ENCODE data around the gene GRIP1.

Gene GRIP1

GRCh38 chr12:66387117-66387516, 291.8 kb downstream of the GRIP1 start:
- no peaks in the 10 kb centered on the region for H3K9me3 Mint-ChIP-seq
- no peaks in the 10 kb centered on the region for H3K4me1 Mint-ChIP-seq
- H3K27ac Mint-ChIP-seq, result no peak overlapping the region
- no peak overlapping the region for H3K4me3 Mint-ChIP-seq
- peaks cover 44% of the 10 kb centered on the region for H3K36me3 Mint-ChIP-seq (ENCODE audit: low read depth)
- no peak for TF ChIP-seq CTCF (IDR thresholded peaks at IDR 0.05; ENCODE audit: unreplicated experiment in 3 of 3)
- H3K27me3 Mint-ChIP-seq (ENCODE audit: low read depth), result no peaks in the 10 kb centered on the region

- no peaks in the 10 kb centered on the region for H3K27me3 Mint-ChIP-seq (ENCODE audit: low read depth)
- no peak for TF ChIP-seq CTCF (IDR thresholded peaks at IDR 0.05; ENCODE audit: unreplicated experiment in 3 of 3)
- peaks cover 35% of the 10 kb centered on the region for H3K36me3 Mint-ChIP-seq (ENCODE audit: low read depth)
- H3K4me3 Mint-ChIP-seq, result no peak overlapping the region
- H3K27ac Mint-ChIP-seq, result no peak overlapping the region
- no peaks in the 10 kb centered on the region for H3K4me1 Mint-ChIP-seq
- no peaks in the 10 kb centered on the region for H3K9me3 Mint-ChIP-seq
These were observed 297.9 kb downstream of the GRIP1 start for GRCh38 chr12:66380769-66381535.

GRCh38 chr12:66379616-66380015, 299.3 kb downstream of the GRIP1 start:
- peaks cover 34% of the 10 kb centered on the region for H3K36me3 Mint-ChIP-seq (ENCODE audit: low read depth)
- no peak overlapping the region for H3K27ac Mint-ChIP-seq
- no peaks in the 10 kb centered on the region for H3K9me3 Mint-ChIP-seq
- H3K4me3 Mint-ChIP-seq, result no peak overlapping the region
- no peaks in the 10 kb centered on the region for H3K4me1 Mint-ChIP-seq
- H3K27me3 Mint-ChIP-seq (ENCODE audit: low read depth), result no peaks in the 10 kb centered on the region
- no peak for TF ChIP-seq CTCF (IDR thresholded peaks at IDR 0.05; ENCODE audit: unreplicated experiment in 3 of 3)

GRCh38 chr12:66375560-66375959, 303.3 kb downstream of the GRIP1 start:
- TF ChIP-seq CTCF (IDR thresholded peaks at IDR 0.05; ENCODE audit: unreplicated experiment in 3 of 3), result no peak
- Mint-ChIP-seq H3K27me3 (ENCODE audit: low read depth) (no peaks in the 10 kb centered on the region), H3K9me3 (no peaks in the 10 kb centered on the region), H3K36me3 (ENCODE audit: low read depth) (peaks cover 19% of the 10 kb centered on the region), H3K27ac (no peak overlapping the region), H3K4me1 (no peaks in the 10 kb centered on the region), H3K4me3 (no peak overlapping the region)

GRCh38 chr12:66371982-66372381, 306.9 kb downstream of the GRIP1 start:
- H3K36me3 Mint-ChIP-seq (ENCODE audit: low read depth), result peaks cover 31% of the 10 kb centered on the region
- no peak overlapping the region for H3K4me3 Mint-ChIP-seq
- no peak for TF ChIP-seq CTCF (IDR thresholded peaks at IDR 0.05; ENCODE audit: unreplicated experiment in 3 of 3)
- H3K27ac Mint-ChIP-seq, result no peak overlapping the region
- H3K27me3 Mint-ChIP-seq (ENCODE audit: low read depth), result no peaks in the 10 kb centered on the region
- H3K9me3 Mint-ChIP-seq, result no peaks in the 10 kb centered on the region
- H3K4me1 Mint-ChIP-seq, result peaks cover 5% of the 10 kb centered on the region

Measured in nephron (organoid).